Measurements from ENCODE around the gene EXOC4. TPM values are rescaled to one million over a fixed set of nuclear protein-coding genes. Genes with fewer than 3 reads are reported as not detected.

Gene EXOC4
- total and polyA plus RNA-seq, 2 of the 13 experiments (the other 11 are each of a cell fraction or from before 2014, with no cell fraction given), result 22.5 to 39.0 TPM

- H3K9me3 ChIP-seq (ENCODE audit: low read length), result no peaks in the 10 kb centered on the region
- TF ChIP-seq TCF7 (IDR thresholded peaks at IDR 0.05; ENCODE audit: low read depth) (no peak), IKZF5 (CRISPR knock-in tag; IDR thresholded peaks at IDR 0.05) (no peak), PLSCR1 (CRISPR knock-in tag; IDR thresholded peaks at IDR 0.05; ENCODE audit: borderline replicate concordance) (no peak), YY1 (IDR thresholded peaks at IDR 0.05; ENCODE audit: insufficient read depth, insufficient replicate concordance, low read depth, low read length) (no peak), ESRRA (CRISPR knock-in tag; IDR thresholded peaks at IDR 0.05; ENCODE audit: low read depth) (no peak), KLF6 (CRISPR knock-in tag; IDR thresholded peaks at IDR 0.05) (no peak), ZNF205 (CRISPR knock-in tag; IDR thresholded peaks at IDR 0.05) (no peak)
- ATAC-seq (no peak), DNase-seq (ENCODE audit: low spot score) (no peak), FAIRE-seq (no peak)
- no peak overlapping the region for H3K4me3 ChIP-seq (replicated peaks in 1 of 3; ENCODE audit: insufficient read depth in 1 of 3, low read depth in 2 of 3, low read length in 3 of 3)
- H3K79me2 ChIP-seq (ENCODE audit: insufficient read depth, low read length), result no peaks in the 10 kb centered on the region
- POLR2A ChIA-PET, result no interaction called here
- intact Hi-C loops (cut with micrococcal nuclease; ENCODE audit: unreplicated experiment), result no loop called here
- no peak overlapping the region for H2AFZ ChIP-seq (ENCODE audit: low read length)
- CTCF ChIA-PET (ENCODE audit: low intra/inter-chr PET ratio, low total read pairs), result no interaction called here
- H3K27ac ChIP-seq (ENCODE audit: extremely low read length, insufficient read depth, low read length), result no peak overlapping the region
- H3K4me2 ChIP-seq (ENCODE audit: low read depth, low read length), result no peak overlapping the region
- H4K20me1 ChIP-seq (ENCODE audit: insufficient read depth, low read length), result no peaks in the 10 kb centered on the region
- in situ Hi-C loops (cut with HindIII; ENCODE audit: extremely low pct_ligation_motif_present, low pct_unique_long_range_greater_than_20kb), result no loop called here
- H3K4me1 ChIP-seq (ENCODE audit: insufficient read depth, low read length), result no peaks in the 10 kb centered on the region
- no TSS peak for BruUV-seq (replicated peaks)
- peaks cover 5 to 6% of the 10 kb centered on the region in 2 experiments; a peak in 4 of 5 replicates for H3K36me3 ChIP-seq (replicated peaks in 1 of 2; ENCODE audit: control insufficient read depth in 1 of 2, insufficient read depth in 2 of 2, low read length in 2 of 2)
- H3K9ac ChIP-seq (ENCODE audit: insufficient read depth, low read depth, low read length), result no peak overlapping the region
- WGBS (ENCODE audit: low lambda C conversion rate), result 96% methylated on average over 2 of the region's 2 CpGs
- no peaks in the 10 kb centered on the region for H3K27me3 ChIP-seq (ENCODE audit: control insufficient read depth in 1 of 2, insufficient read depth in 2 of 2, low read length in 2 of 2)
Measured at GRCh38 chr7:133272336-133272735, 19.5 kb downstream of the EXOC4 start.

GRCh38 chr7:133273227-133273626 lies 20.3 kb downstream of the EXOC4 start:
- no TSS peak for BruUV-seq (replicated peaks)
- WGBS (ENCODE audit: low lambda C conversion rate), result 96% methylated on average over 3 of the region's 3 CpGs
- DNase-seq (ENCODE audit: low spot score), result no peak
- H3K4me3 ChIP-seq (replicated peaks in 1 of 3; ENCODE audit: insufficient read depth in 1 of 3, low read depth in 2 of 3, low read length in 3 of 3), result no peak overlapping the region
- no peak overlapping the region for H3K27ac ChIP-seq (ENCODE audit: extremely low read length, insufficient read depth, low read length)
- CTCF ChIA-PET (ENCODE audit: low intra/inter-chr PET ratio, low total read pairs), result no interaction called here
- H3K4me2 ChIP-seq (ENCODE audit: low read depth, low read length), result no peak overlapping the region
- H3K9me3 ChIP-seq (ENCODE audit: low read length), result no peaks in the 10 kb centered on the region
- no peak overlapping the region for H2AFZ ChIP-seq (ENCODE audit: low read length)
- no peaks in the 10 kb centered on the region for H3K27me3 ChIP-seq (ENCODE audit: control insufficient read depth in 1 of 2, insufficient read depth in 2 of 2, low read length in 2 of 2)
- ATAC-seq, result no peak
- H3K79me2 ChIP-seq (ENCODE audit: insufficient read depth, low read length), result no peaks in the 10 kb centered on the region
- H3K4me1 ChIP-seq (ENCODE audit: insufficient read depth, low read length), result no peaks in the 10 kb centered on the region
- no peak overlapping the region for H3K9ac ChIP-seq (ENCODE audit: insufficient read depth, low read depth, low read length)
- in situ Hi-C loops (cut with HindIII; ENCODE audit: extremely low pct_ligation_motif_present, low pct_unique_long_range_greater_than_20kb), result no loop called here
- intact Hi-C loops (cut with micrococcal nuclease; ENCODE audit: unreplicated experiment), result no loop called here
- FAIRE-seq, result no peak
- peaks cover 6 to 7% of the 10 kb centered on the region in 2 experiments; a peak in 4 of 5 replicates for H3K36me3 ChIP-seq (replicated peaks in 1 of 2; ENCODE audit: control insufficient read depth in 1 of 2, insufficient read depth in 2 of 2, low read length in 2 of 2)
- POLR2A ChIA-PET, result no interaction called here
- no peaks in the 10 kb centered on the region for H4K20me1 ChIP-seq (ENCODE audit: insufficient read depth, low read length)
- TF ChIP-seq ZFYVE20 (CRISPR knock-in tag; IDR thresholded peaks at IDR 0.05; ENCODE audit: borderline replicate concordance, low read depth) (no peak), PRDM15 (CRISPR knock-in tag; IDR thresholded peaks at IDR 0.05) (no peak), ZGPAT (CRISPR knock-in tag; IDR thresholded peaks at IDR 0.05) (no peak), SMYD3 (CRISPR knock-in tag; IDR thresholded peaks at IDR 0.05) (no peak), ZFAT (CRISPR knock-in tag; conservative IDR thresholded peaks at IDR 0.05) (no peak)

All from HepG2 (cell line).